SK-N-SH (cell line): ENCODE results near the gene ZNF776. TPM values are rescaled to one million over a fixed set of nuclear protein-coding genes. Genes with fewer than 3 reads are reported as not detected.

Source experiments
- CTCF ChIA-PET: fragments of 300-600, 350-600 bp; formaldehyde crosslinking; extraction: SDS; loops from one replicate; lab custom pipeline; 2021; lab: Yijun Ruan, JAX
- POLR2A ChIA-PET: fragments of 350-600 bp; sonication (Branson Sonifier 250); formaldehyde crosslinking; extraction: SDS; loops from one replicate; lab custom pipeline; 2020; ENCODE audit warnings: antibody characterized with exemption, inconsistent platforms; lab: Yijun Ruan, JAX
- DNase-seq: peaks from one replicate; pipeline ENCODE4 v3.0.0; 2012
- H2AFZ ChIP-seq: fragments of 200-600 bp; sonication (generic); 2 replicates; pipeline ENCODE4 v1.8.1; 2016; ENCODE audit warnings: antibody characterized with exemption, mild to moderate bottlenecking, low read depth
- H3F3A ChIP-seq: fragments of 200-600 bp; sonication (generic); replicated peaks from 2 replicates; pipeline ENCODE3; 2016; ENCODE audit warnings: antibody characterized with exemption, mild to moderate bottlenecking; ENCODE audit not compliant: insufficient read depth
- H3K27ac ChIP-seq, 2 experiments: fragments of 200-500 bp in 1 of 2; fragments of 200-600 bp in 1 of 2; sonication (Bioruptor generic) in 1 of 2; sonication (generic), shearing (Covaris generic) in 1 of 2; 2 replicates each; pipeline versions ENCODE4 v1.5.1 to v1.6.1; 2014 to 2016; ENCODE audit warnings: low read depth in 2 of 2, inconsistent platforms in 1 of 2, low read length in 1 of 2, mild to moderate bottlenecking in 1 of 2, mixed read lengths in 1 of 2
- H3K27me3 ChIP-seq: fragments of 200-600 bp; sonication (generic), shearing (Covaris generic); 2 replicates; pipeline ENCODE4 v1.6.1; 2016; ENCODE audit warnings: mixed run types; ENCODE audit not compliant: insufficient read depth
- H3K36me3 ChIP-seq, 2 experiments: fragments of 200-500 bp in 1 of 2; fragments of 200-600 bp in 1 of 2; sonication (Bioruptor generic) in 1 of 2; sonication (generic) in 1 of 2; replicated peaks in 1 of 2; 2 replicates each; pipeline versions ENCODE3 to v1.5.1; 2014 to 2016; ENCODE audit warnings: low read length in 1 of 2, mild to moderate bottlenecking in 1 of 2; ENCODE audit not compliant: insufficient read depth in 2 of 2, control insufficient read depth in 1 of 2
- H3K4me1 ChIP-seq, 2 experiments: fragments of 200-500 bp in 1 of 2; fragments of 200-600 bp in 1 of 2; sonication (Bioruptor generic) in 1 of 2; sonication (generic), shearing (Covaris generic) in 1 of 2; 2 replicates each; pipeline versions ENCODE4 v1.5.1 to v1.6.1; 2014 to 2016; ENCODE audit warnings: low read depth in 1 of 2, low read length in 1 of 2, mixed run types in 1 of 2; ENCODE audit not compliant: insufficient read depth in 2 of 2, control insufficient read depth in 1 of 2
- H3K4me2 ChIP-seq: fragments of 200-600 bp; sonication (generic), shearing (Covaris generic); 2 replicates; pipeline ENCODE4 v1.6.1; 2017; ENCODE audit warnings: mixed run types
- H3K4me3 ChIP-seq, 2 experiments: fragments of 200-500 bp in 1 of 2; fragments of 200-600 bp in 1 of 2; sonication (Bioruptor generic) in 1 of 2; sonication (generic), shearing (Covaris generic) in 1 of 2; 2 replicates each; pipeline versions ENCODE4 v1.5.1 to v1.8.1; 2014 to 2016; ENCODE audit warnings: low read depth in 2 of 2, inconsistent platforms in 1 of 2, low read length in 1 of 2, mild to moderate bottlenecking in 1 of 2, mixed read lengths in 1 of 2, moderate library complexity in 1 of 2
- H3K79me2 ChIP-seq: fragments of 200-600 bp; sonication (generic); 2 replicates; pipeline ENCODE4 v1.8.1; 2017; ENCODE audit warnings: mild to moderate bottlenecking; ENCODE audit not compliant: insufficient read depth
- H3K9ac ChIP-seq: fragments of 200-600 bp; sonication (generic); 2 replicates; pipeline ENCODE4 v1.6.1; 2017; ENCODE audit warnings: mixed run types
- H3K9me2 ChIP-seq: fragments of 200-600 bp; sonication (generic); 2 replicates; pipeline ENCODE4 v1.6.1; 2017; ENCODE audit warnings: mixed run types
- H3K9me3 ChIP-seq: fragments of 200-600 bp; sonication (generic); 2 replicates; pipeline ENCODE4 v1.6.1; 2017; ENCODE audit warnings: mixed run types, mild to moderate bottlenecking, moderate library complexity
- H4K20me1 ChIP-seq: fragments of 200-600 bp; sonication (generic); 2 replicates; pipeline ENCODE4 v1.6.1; 2017; ENCODE audit warnings: mild to moderate bottlenecking, mixed run types; ENCODE audit not compliant: insufficient read depth
- CHD2 ChIP-seq: fragments of 150-350 bp; IDR thresholded peaks from 2 replicates; pipeline ENCODE4 v1.6.1; 2018; ENCODE audit warnings: low read length; ENCODE audit not compliant: partially characterized antibody
- ELF1 ChIP-seq: IDR thresholded peaks from 2 replicates; pipeline ENCODE4 v1.4.0; 2012
- EP300 ChIP-seq, 2 experiments: IDR thresholded peaks; 2 replicates each; pipeline versions ENCODE4 v1.4.0 to v1.6.1; 2012; ENCODE audit warnings: borderline replicate concordance in 1 of 2, low read depth in 1 of 2, low read length in 1 of 2
- FOXJ3 ChIP-seq: sonication (generic); formaldehyde crosslinking; IDR thresholded peaks from 2 replicates; pipeline ENCODE4 v1.5.1; 2020; ENCODE audit warnings: mild to moderate bottlenecking, missing genetic modification reagents
- GABPA ChIP-seq: IDR thresholded peaks from 2 replicates; pipeline ENCODE4 v1.4.0; 2012; ENCODE audit warnings: low read depth, mild to moderate bottlenecking
- JUND ChIP-seq: IDR thresholded peaks from 2 replicates; pipeline ENCODE4 v1.4.0; 2012
- MXI1 ChIP-seq: IDR thresholded peaks from 2 replicates; pipeline ENCODE4 v1.6.1; 2012; ENCODE audit warnings: mild to moderate bottlenecking, low read depth, low read length, improper control_type of control experiment
- NFIC ChIP-seq: IDR thresholded peaks from 2 replicates; pipeline ENCODE4 v1.4.0; 2012; ENCODE audit warnings: borderline replicate concordance
- NRF1 ChIP-seq: IDR thresholded peaks from 2 replicates; pipeline ENCODE4 v1.6.1; 2012; ENCODE audit warnings: low read depth, mild to moderate bottlenecking, low read length
- POLR2AphosphoS5 ChIP-seq: IDR thresholded peaks from 2 replicates; pipeline ENCODE4 v1.6.1; 2012; ENCODE audit warnings: low read depth, low read length
- RAD21 ChIP-seq: IDR thresholded peaks from 2 replicates; pipeline ENCODE4 v1.6.1; 2012; ENCODE audit warnings: mild to moderate bottlenecking, low read length
- RCOR1 ChIP-seq: fragments of 150-350 bp; IDR thresholded peaks from 2 replicates; pipeline ENCODE4 v1.6.1; 2017; ENCODE audit warnings: antibody characterized with exemption, low read length
- RXRA ChIP-seq: IDR thresholded peaks from 2 replicates; pipeline ENCODE4 v1.4.0; 2012; ENCODE audit warnings: low read depth, mild to moderate bottlenecking, borderline replicate concordance
- SIN3A ChIP-seq: IDR thresholded peaks from 2 replicates; pipeline ENCODE4 v1.6.1; 2012; ENCODE audit warnings: low read depth, mild to moderate bottlenecking, low read length, moderate library complexity, borderline replicate concordance
- SMC3 ChIP-seq: IDR thresholded peaks from 2 replicates; pipeline ENCODE4 v1.6.1; 2012; ENCODE audit warnings: low read depth, low read length, improper control_type of control experiment
- TAF1 ChIP-seq: IDR thresholded peaks from 2 replicates; pipeline ENCODE4 v1.6.1; 2012; ENCODE audit warnings: low read depth, mild to moderate bottlenecking, low read length, moderate library complexity, borderline replicate concordance
- TCF12 ChIP-seq: IDR thresholded peaks from 2 replicates; pipeline ENCODE4 v1.4.0; 2012
- YY1 ChIP-seq: IDR thresholded peaks from 2 replicates; pipeline ENCODE4 v1.4.0; 2012; ENCODE audit warnings: low read depth, mild to moderate bottlenecking
- WGBS: methylation state at CpG from one replicate; pipeline ENCODE4 v1.1.6; 2017; ENCODE audit warnings: low lambda C conversion rate; 5-methylcytosine and 5-hydroxymethylcytosine counted together
- polyA plus RNA-seq, 3 experiments: library from polyadenylated mRNA; depleted of rRNA; stranded (reverse); fragments of >200 nt; gene quantifications; 2 replicates each; pipeline ENCODE4 v1.2.3, GENCODE V29; 2012
- TF ChIP-seq, protein P1 (sequence below): fragments of 150-350 bp; IDR thresholded peaks from 2 replicates; pipeline ENCODE4 v1.6.1; 2017; ENCODE audit warnings: antibody characterized with exemption, low read length, low read depth, borderline replicate concordance
- TF ChIP-seq, protein P2 (sequence below): IDR thresholded peaks from 2 replicates; pipeline ENCODE4 v1.4.0; 2012; ENCODE audit warnings: low read depth, borderline replicate concordance
- TF ChIP-seq, protein P3 (sequence below): IDR thresholded peaks from 2 replicates; pipeline ENCODE4 v1.6.1; 2012; ENCODE audit warnings: mild to moderate bottlenecking, low read depth, low read length, moderate library complexity
- TF ChIP-seq, protein P4 (sequence below): IDR thresholded peaks from 2 replicates; pipeline ENCODE4 v1.4.0; 2012; ENCODE audit warnings: low read depth, borderline replicate concordance
- TF ChIP-seq, protein P5 (sequence below): fragments of 200-600 bp; sonication (generic); IDR thresholded peaks from 2 replicates; pipeline ENCODE4 v1.6.1; 2017; ENCODE audit warnings: antibody characterized with exemption, mild to moderate bottlenecking, moderate library complexity

ZNF776 gene
- polyA plus RNA-seq (2012; rRNA removed), result 7.5 and 10.0 TPM in 2 replicates
- 5.1 and 5.4 TPM in 2 replicates for polyA plus RNA-seq (2012; cell fraction: cytosol; rRNA removed)
- 24.1 and 31.0 TPM in 2 replicates for polyA plus RNA-seq (2012; cell fraction: nucleus; rRNA removed)

DNA sequence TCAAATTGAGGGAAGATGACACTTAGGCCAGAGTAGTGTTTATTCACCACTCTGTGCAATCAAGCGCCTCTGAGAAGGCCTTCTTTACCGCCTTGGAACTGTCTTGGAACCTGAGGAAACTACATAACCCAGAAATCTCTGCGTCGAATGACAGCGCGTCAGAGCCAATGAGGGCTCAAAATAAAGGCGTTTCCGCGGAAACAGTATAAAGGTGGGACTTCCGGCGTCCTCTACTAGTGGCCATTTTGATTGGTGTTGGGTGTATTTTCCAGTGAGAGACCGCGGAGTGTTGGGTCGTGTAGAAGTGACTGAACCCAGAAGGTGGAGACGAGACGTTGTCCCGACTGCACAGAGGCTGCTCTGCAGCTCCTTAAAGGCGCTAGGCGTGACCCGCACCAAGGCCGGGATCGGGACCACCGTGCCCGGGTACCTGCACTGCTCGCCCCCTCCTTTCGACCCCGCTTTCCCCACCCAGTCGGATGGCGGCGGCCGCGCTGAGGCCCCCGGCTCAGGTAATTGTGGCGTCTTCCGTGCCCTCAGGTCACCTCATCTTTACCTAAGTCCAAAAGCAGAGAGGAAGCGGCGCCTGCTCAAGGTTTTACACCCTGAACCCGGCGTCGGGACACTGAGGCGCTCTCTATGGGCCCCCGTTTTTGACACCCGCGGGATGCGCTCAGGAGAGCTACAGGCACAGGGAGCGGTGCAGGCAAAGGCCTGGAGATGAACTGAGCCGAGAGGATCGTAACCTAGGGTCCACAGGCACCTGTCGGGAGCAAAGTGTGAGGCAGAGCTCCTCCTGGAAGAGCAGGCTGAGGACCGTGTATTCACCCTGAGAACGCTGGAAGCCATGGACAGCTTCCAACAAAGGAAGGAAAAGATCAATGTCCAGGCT, at the start of gene ZNF776:
Gene ZNF776 (plus strand): TSS at position 236 of the 892 bp plus-strand sequence. CDS start 244 bp downstream, at position 480.
- POLR2A ChIA-PET, result interaction anchor here (0.7 to 2.0 kb wide), 5 partner anchors 9 to 133 kb away, joined by 3 to 6 read pairs (median 4); partner anchors contain the start of genes ZNF134, ZNF211 and ZNF551
- H3K27me3 ChIP-seq, result no peaks in the 10 kb centered on the region
- H3K27ac ChIP-seq, result peak within 1 kb of the TSS; percentile 40 to 73; a peak in 3 of 4 replicates
- H2AFZ ChIP-seq, result peak within 1 kb of the TSS; percentile 83
- DNase-seq, result peak; percentile 87
- peak within 1 kb of the TSS; percentile 83 to 90 for H3K4me3 ChIP-seq
- H3K79me2 ChIP-seq, result peaks cover 47% of the 10 kb centered on the region
- no peaks in the 10 kb centered on the region for H4K20me1 ChIP-seq
- H3K9ac ChIP-seq, result peak within 1 kb of the TSS; percentile 86
- no peaks in the 10 kb centered on the region for H3F3A ChIP-seq
- H3K36me3 ChIP-seq, result peaks cover 18 to 34% of the 10 kb centered on the region in 2 experiments
- 0 out of 2 replicates have a peak, but pooled peaks cover 6% of the 10 kb centered on the region for H3K9me3 ChIP-seq
- H3K9me2 ChIP-seq, result no peaks in the 10 kb centered on the region
- WGBS, result 6% methylated on average over 46 of the region's 51 CpGs
- CTCF ChIA-PET, result interaction anchor here (0.6 to 1.2 kb wide), 2 partner anchors 9 to 13 kb away, joined by 3 read pairs; no protein-coding TSS in a partner anchor
- peak within 1 kb of the TSS; percentile 84 for H3K4me2 ChIP-seq
- H3K4me1 ChIP-seq, result peaks cover 0 to 5% of the 10 kb centered on the region in 2 experiments; a peak in 1 of 4 replicates
- TF ChIP-seq RAD21, result no peak
- TF ChIP-seq, protein P1, sequence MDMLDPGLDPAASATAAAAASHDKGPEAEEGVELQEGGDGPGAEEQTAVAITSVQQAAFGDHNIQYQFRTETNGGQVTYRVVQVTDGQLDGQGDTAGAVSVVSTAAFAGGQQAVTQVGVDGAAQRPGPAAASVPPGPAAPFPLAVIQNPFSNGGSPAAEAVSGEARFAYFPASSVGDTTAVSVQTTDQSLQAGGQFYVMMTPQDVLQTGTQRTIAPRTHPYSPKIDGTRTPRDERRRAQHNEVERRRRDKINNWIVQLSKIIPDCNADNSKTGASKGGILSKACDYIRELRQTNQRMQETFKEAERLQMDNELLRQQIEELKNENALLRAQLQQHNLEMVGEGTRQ, result no peak
- TF ChIP-seq, protein P2, sequence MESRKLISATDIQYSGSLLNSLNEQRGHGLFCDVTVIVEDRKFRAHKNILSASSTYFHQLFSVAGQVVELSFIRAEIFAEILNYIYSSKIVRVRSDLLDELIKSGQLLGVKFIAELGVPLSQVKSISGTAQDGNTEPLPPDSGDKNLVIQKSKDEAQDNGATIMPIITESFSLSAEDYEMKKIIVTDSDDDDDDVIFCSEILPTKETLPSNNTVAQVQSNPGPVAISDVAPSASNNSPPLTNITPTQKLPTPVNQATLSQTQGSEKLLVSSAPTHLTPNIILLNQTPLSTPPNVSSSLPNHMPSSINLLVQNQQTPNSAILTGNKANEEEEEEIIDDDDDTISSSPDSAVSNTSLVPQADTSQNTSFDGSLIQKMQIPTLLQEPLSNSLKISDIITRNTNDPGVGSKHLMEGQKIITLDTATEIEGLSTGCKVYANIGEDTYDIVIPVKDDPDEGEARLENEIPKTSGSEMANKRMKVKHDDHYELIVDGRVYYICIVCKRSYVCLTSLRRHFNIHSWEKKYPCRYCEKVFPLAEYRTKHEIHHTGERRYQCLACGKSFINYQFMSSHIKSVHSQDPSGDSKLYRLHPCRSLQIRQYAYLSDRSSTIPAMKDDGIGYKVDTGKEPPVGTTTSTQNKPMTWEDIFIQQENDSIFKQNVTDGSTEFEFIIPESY, result no peak
- TF ChIP-seq, protein P3, sequence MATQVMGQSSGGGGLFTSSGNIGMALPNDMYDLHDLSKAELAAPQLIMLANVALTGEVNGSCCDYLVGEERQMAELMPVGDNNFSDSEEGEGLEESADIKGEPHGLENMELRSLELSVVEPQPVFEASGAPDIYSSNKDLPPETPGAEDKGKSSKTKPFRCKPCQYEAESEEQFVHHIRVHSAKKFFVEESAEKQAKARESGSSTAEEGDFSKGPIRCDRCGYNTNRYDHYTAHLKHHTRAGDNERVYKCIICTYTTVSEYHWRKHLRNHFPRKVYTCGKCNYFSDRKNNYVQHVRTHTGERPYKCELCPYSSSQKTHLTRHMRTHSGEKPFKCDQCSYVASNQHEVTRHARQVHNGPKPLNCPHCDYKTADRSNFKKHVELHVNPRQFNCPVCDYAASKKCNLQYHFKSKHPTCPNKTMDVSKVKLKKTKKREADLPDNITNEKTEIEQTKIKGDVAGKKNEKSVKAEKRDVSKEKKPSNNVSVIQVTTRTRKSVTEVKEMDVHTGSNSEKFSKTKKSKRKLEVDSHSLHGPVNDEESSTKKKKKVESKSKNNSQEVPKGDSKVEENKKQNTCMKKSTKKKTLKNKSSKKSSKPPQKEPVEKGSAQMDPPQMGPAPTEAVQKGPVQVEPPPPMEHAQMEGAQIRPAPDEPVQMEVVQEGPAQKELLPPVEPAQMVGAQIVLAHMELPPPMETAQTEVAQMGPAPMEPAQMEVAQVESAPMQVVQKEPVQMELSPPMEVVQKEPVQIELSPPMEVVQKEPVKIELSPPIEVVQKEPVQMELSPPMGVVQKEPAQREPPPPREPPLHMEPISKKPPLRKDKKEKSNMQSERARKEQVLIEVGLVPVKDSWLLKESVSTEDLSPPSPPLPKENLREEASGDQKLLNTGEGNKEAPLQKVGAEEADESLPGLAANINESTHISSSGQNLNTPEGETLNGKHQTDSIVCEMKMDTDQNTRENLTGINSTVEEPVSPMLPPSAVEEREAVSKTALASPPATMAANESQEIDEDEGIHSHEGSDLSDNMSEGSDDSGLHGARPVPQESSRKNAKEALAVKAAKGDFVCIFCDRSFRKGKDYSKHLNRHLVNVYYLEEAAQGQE, result 0 out of 2 replicates have a peak, but pooled peaks have one; percentile 10
- no peak for TF ChIP-seq TCF12
- peak; percentile 91 for TF ChIP-seq YY1
- TF ChIP-seq RXRA, result no peak
- TF ChIP-seq GABPA, result peak; percentile 95
- TF ChIP-seq MXI1, result no peak
- no peak; the same call in 1 of the 2 replicates for TF ChIP-seq SIN3A
- no peak for TF ChIP-seq JUND
- TF ChIP-seq, protein P4, sequence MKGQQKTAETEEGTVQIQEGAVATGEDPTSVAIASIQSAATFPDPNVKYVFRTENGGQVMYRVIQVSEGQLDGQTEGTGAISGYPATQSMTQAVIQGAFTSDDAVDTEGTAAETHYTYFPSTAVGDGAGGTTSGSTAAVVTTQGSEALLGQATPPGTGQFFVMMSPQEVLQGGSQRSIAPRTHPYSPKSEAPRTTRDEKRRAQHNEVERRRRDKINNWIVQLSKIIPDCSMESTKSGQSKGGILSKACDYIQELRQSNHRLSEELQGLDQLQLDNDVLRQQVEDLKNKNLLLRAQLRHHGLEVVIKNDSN, result no peak
- TF ChIP-seq CHD2, result peak; percentile 93
- no peak for TF ChIP-seq NFIC
- TF ChIP-seq SMC3, result no peak
- TF ChIP-seq TAF1, result peak; percentile 62; the same call in 1 of the 2 replicates
- no peak for TF ChIP-seq EP300 (IDR thresholded peaks at IDR 0.05; ENCODE audit: borderline replicate concordance in 1 of 2, low read depth in 1 of 2, low read length in 1 of 2)
- TF ChIP-seq ELF1, result peak; percentile 55; the same call in 1 of the 2 replicates
- no peak for TF ChIP-seq NRF1
- peak; percentile 92; the same call in 1 of the 2 replicates for TF ChIP-seq POLR2AphosphoS5
- TF ChIP-seq RCOR1, result no peak
- no peak for TF ChIP-seq FOXJ3 (CRISPR knock-in tag)
- TF ChIP-seq, protein P5, sequence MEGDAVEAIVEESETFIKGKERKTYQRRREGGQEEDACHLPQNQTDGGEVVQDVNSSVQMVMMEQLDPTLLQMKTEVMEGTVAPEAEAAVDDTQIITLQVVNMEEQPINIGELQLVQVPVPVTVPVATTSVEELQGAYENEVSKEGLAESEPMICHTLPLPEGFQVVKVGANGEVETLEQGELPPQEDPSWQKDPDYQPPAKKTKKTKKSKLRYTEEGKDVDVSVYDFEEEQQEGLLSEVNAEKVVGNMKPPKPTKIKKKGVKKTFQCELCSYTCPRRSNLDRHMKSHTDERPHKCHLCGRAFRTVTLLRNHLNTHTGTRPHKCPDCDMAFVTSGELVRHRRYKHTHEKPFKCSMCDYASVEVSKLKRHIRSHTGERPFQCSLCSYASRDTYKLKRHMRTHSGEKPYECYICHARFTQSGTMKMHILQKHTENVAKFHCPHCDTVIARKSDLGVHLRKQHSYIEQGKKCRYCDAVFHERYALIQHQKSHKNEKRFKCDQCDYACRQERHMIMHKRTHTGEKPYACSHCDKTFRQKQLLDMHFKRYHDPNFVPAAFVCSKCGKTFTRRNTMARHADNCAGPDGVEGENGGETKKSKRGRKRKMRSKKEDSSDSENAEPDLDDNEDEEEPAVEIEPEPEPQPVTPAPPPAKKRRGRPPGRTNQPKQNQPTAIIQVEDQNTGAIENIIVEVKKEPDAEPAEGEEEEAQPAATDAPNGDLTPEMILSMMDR, result no peak
